Fibroblast of villous mesenchyme (primary cell): ENCODE results near the gene MGP. TPM values are rescaled to one million over a fixed set of nuclear protein-coding genes. Genes with fewer than 3 reads are reported as not detected.
A peak's percentile ranks its signal among the peaks of the same experiment; 100 is the strongest.

ENCODE experiments used
- DNase-seq: peaks from one replicate; pipeline ENCODE4 v3.0.0-alpha.2; 2010; ENCODE audit warnings: low read depth
- H3K4me3 ChIP-seq: 2 replicates; pipeline ENCODE4 v1.5.1; 2011; ENCODE audit warnings: low read depth, mild to moderate bottlenecking, low read length
- total RNA-seq: library from RNA; depleted of rRNA; stranded (reverse); fragments of >200 nt; gene quantifications from 2 replicates; pipeline ENCODE4 v1.2.3, GENCODE V29; 2012
- TF ChIP-seq, protein P1 (sequence below): IDR thresholded peaks from 2 replicates; pipeline ENCODE4 v1.5.1; 2012; ENCODE audit warnings: low read depth, mild to moderate bottlenecking, low read length; ENCODE audit not compliant: insufficient read depth

The MGP gene
- total RNA-seq, 1 donor = 3.5 TPM

DNA sequence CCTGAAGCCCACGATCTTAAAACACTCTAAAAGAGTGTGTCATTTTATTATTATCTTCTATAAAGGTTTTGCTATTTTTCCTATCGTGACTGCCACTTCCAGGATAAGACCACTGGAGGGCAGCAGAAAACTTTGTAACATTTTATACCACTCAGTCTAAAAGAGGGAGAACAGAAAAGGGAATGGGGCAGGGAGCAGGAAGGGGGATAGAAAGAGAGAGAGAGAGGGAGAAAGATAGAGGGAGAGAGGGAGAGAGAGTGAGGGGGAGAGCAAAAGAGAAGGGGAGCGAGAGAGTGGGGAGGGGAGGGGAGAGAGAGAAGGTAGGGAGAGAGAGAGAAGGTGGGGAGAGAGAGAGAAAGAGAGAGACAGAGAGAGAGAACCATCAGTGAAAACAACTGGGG, 40.3 kb downstream of the MGP start:
- no peak overlapping the region for H3K4me3 ChIP-seq
- TF ChIP-seq, protein P1, sequence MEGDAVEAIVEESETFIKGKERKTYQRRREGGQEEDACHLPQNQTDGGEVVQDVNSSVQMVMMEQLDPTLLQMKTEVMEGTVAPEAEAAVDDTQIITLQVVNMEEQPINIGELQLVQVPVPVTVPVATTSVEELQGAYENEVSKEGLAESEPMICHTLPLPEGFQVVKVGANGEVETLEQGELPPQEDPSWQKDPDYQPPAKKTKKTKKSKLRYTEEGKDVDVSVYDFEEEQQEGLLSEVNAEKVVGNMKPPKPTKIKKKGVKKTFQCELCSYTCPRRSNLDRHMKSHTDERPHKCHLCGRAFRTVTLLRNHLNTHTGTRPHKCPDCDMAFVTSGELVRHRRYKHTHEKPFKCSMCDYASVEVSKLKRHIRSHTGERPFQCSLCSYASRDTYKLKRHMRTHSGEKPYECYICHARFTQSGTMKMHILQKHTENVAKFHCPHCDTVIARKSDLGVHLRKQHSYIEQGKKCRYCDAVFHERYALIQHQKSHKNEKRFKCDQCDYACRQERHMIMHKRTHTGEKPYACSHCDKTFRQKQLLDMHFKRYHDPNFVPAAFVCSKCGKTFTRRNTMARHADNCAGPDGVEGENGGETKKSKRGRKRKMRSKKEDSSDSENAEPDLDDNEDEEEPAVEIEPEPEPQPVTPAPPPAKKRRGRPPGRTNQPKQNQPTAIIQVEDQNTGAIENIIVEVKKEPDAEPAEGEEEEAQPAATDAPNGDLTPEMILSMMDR = peak; percentile 82
- DNase-seq = peak; percentile 71

DNA sequence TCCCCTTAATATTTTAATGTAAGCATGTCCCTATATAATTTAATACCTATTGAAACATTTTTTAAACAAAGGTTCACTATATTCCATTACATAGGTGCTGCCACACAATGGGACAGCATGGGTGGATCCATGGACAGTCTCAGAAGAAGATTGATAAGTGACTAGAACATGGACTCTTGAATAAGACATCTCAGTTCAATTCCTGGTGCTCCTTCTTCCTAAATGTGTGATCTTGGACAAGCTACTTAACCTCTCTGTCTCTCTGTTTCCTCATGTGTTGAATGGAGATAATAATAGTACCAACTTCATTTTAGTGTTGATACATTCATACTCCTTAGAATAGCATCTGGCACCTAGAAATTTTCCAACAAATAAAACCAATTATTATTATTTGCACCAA, 41.3 kb downstream of the MGP start:
- no peak overlapping the region for H3K4me3 ChIP-seq
- no peak for DNase-seq
- TF ChIP-seq, protein P1 = no peak

DNA sequence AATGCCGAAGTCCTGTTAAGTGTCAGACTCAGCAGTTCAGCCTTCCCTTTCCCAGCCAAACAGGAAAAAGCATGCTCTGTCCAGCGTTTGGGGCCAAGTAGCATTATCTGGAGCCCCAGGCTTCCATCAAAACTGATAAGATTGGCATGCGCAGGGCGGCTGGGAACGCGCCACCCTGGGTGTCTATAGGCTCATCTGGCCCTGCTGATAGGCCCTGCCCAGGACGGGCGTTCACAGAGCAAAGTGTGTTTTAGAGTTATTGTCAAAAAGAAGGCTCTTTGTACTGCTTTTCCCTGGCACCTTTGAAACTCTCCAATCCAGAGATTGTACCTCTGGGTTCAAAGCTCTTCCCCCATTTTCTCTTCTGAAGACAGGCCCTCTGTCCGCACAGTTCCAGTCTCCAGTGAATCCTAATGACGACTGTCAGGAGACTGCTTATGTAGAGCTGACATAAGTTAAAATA, 42.2 kb downstream of the MGP start, which contains the start of gene ART4:
ART4 (minus strand) TSS at position 102 of the 463 bp plus-strand sequence. CDS start 413 bp downstream, outside the sequence.
- no peak within 1 kb of the TSS for H3K4me3 ChIP-seq
- TF ChIP-seq, protein P1 = no peak
- DNase-seq = no peak

DNA sequence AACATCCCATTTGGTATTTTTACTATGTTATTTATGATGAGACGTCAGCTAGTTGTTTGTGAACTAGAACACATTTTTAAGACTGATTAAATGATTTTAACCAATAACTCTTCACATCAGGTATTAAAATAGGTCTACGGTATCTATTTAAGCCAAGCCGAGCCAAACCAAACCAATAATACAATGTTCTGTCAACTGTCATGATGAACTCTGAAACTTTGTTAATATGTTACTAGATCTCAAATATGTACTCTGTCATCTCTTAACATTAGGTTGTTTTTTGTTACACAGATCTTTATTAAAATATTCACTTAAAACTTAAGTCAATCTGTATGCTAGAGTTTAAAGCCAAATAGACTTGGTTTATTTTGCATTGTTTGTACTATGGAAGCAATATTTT, 43.3 kb downstream of the MGP start:
- TF ChIP-seq, protein P1 = no peak
- H3K4me3 ChIP-seq = no peak overlapping the region
- no peak for DNase-seq

DNA sequence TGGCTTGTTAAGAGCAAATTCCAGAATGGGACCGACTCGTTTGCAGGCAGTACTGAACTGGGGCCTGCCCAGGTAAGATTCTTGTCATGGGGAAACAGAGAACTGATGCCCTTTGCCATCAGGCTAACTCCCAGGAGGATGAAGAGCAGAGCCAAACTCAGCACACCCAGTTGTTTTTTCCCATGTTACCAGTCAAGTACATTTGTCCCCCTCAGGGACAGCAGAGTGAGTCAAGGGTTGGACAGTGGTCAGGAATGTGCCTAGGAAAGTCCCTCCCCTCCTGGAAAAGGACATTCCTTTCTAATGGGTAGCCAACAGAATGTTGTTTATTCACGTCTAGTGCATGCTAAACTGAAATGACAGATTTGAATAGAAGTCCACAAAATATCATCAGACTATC, 43.9 kb downstream of the MGP start:
- DNase-seq = peak; percentile 42

DNA sequence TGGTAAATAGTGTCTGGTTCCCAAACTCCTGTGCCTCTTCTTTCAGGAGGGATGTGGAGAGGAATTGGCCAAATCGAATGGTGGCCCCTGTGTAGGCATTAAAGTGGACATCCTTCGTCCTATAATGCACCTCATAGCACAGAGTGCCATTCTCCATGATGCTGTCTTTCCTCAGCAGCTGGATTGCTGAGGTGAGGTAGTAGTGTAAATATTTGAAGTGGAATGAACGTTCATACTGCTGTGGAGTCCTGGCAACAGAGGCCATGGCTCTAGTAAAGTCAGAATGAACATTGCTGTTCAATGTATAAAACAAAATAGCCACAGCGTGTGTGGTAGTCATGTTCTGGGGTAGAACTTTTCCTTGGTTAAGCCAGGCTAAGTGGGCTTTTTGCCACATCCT, 45.0 kb downstream of the MGP start:
- no peak for DNase-seq
- H3K4me3 ChIP-seq = no peak overlapping the region
- TF ChIP-seq, protein P1 = no peak

More for the DNA sequence above, 43.9 kb downstream of the MGP start:
- H3K4me3 ChIP-seq = no peak overlapping the region
- TF ChIP-seq, protein P1 = no peak

DNA sequence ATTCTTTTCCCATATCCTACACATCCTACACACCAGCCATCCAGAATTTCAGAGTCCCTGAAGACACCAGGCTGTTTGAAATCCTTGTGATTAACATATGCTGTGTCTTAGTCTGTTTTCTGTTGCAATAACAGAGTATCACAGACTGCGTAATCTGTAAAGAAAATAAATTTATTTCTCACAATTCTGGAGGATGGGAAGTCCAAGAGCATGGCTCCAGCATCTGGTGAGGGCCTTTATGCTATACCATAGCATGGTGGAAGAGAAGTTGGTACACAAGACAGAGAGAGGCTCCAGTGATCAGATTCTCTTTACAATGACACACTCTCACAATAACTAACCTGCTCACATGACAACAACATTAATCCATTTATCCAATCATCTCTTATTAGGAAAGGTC, 46.4 kb downstream of the MGP start:
- TF ChIP-seq, protein P1 = no peak
- DNase-seq = no peak
- no peak overlapping the region for H3K4me3 ChIP-seq
